ENCODE data around the gene IGFBP3. TPM values are rescaled to one million over a fixed set of nuclear protein-coding genes. Genes with fewer than 3 reads are reported as not detected.

Gene IGFBP3
- polyA plus RNA-seq, 1 donor from 2014 or later = 1.6 TPM

DNA sequence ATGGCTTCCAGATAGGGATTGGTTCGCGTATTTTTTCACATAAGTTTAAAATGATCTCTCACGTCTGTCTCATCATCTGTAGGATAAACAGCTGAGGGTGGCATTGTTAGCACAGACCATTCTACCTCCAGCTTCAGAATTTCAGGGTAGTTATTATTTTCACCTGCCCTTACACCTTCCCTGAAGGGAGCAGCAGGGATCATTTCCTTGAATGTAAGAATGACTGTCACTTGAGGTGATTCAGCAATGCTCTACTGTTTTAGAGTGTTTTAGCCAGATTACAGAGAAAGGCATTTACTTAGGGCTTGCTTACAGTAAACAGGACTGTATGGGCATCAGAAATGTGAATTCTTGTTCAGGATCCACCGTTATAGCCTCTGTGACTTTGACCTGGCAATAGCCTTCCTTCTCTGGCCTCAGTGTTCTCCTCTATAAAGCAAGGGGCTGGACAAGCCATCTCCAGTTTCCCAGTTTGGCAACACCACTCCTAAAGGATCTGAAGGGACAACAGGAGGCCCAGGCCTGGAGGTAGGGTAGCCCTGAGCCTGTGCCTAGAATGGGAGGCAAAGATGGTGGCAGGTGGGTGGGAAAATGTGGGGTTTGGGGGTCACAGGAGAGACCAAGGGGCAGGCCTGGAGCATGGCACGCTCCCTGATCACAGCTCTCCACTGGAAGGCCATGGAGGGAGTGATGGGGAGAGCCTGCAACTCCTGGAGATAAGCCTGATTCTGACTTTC, 34.0 kb downstream of the IGFBP3 start:
- Histone ChIP-seq H3K27me3 (ENCODE audit: insufficient read depth, low read depth, low read length) (peaks cover 32% of the 10 kb centered on the region), H3K9me2 (ENCODE audit: insufficient read depth, low read length) (no peaks in the 10 kb centered on the region)
- TF ChIP-seq EZH2 (IDR thresholded peaks at IDR 0.05; ENCODE audit: borderline replicate concordance, insufficient read depth, low read length, poor library complexity, severe bottlenecking) = no peak
- TF ChIP-seq MXI1 (conservative IDR thresholded peaks at IDR 0.05; ENCODE audit: poor library complexity, severe bottlenecking) = no peak
- no peak for TF ChIP-seq RAD21 (conservative IDR thresholded peaks at IDR 0.05)
- TF ChIP-seq, protein P1, sequence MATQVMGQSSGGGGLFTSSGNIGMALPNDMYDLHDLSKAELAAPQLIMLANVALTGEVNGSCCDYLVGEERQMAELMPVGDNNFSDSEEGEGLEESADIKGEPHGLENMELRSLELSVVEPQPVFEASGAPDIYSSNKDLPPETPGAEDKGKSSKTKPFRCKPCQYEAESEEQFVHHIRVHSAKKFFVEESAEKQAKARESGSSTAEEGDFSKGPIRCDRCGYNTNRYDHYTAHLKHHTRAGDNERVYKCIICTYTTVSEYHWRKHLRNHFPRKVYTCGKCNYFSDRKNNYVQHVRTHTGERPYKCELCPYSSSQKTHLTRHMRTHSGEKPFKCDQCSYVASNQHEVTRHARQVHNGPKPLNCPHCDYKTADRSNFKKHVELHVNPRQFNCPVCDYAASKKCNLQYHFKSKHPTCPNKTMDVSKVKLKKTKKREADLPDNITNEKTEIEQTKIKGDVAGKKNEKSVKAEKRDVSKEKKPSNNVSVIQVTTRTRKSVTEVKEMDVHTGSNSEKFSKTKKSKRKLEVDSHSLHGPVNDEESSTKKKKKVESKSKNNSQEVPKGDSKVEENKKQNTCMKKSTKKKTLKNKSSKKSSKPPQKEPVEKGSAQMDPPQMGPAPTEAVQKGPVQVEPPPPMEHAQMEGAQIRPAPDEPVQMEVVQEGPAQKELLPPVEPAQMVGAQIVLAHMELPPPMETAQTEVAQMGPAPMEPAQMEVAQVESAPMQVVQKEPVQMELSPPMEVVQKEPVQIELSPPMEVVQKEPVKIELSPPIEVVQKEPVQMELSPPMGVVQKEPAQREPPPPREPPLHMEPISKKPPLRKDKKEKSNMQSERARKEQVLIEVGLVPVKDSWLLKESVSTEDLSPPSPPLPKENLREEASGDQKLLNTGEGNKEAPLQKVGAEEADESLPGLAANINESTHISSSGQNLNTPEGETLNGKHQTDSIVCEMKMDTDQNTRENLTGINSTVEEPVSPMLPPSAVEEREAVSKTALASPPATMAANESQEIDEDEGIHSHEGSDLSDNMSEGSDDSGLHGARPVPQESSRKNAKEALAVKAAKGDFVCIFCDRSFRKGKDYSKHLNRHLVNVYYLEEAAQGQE (IDR thresholded peaks at IDR 0.05; ENCODE audit: borderline replicate concordance) = no peak
- TF ChIP-seq TAF1 (IDR thresholded peaks at IDR 0.05; ENCODE audit: low read depth) = no peak

DNA sequence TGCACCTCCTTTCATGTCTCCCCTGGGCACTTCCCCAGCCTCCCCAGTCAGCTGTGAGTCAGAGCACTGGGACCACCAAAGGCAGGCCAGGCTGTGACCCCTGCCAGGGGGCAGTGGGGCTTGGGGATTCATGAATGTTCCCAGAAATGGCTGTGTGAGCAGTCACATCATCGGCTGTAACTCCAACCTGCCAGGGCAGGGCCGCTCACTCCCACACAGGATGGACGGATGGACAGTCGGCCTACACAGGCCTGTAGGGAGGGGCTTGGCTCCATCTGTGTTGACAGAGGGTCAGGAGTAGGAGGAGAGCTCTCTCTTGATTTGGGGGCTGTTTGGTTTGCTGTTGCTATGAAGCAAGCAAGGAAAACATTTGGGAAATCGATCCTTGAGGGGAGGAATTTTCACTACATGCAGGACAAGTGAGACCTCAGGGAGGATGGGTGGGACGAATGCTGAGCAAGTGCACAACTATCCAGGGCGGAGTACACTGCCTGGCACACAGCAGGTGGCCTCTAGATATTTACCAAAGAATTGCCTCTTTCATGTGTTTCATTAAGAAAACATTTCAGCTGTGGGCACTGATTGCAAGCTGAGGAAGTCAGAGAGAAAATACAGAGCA, 35.7 kb downstream of the IGFBP3 start:
- no peaks in the 10 kb centered on the region for H3K36me3 ChIP-seq (ENCODE audit: insufficient read depth, low read length)
- no peak for TF ChIP-seq RAD21 (conservative IDR thresholded peaks at IDR 0.05)
- TF ChIP-seq TAF1 (IDR thresholded peaks at IDR 0.05; ENCODE audit: low read depth) = no peak
- TF ChIP-seq, protein P1 (IDR thresholded peaks at IDR 0.05; ENCODE audit: borderline replicate concordance) = no peak
- TF ChIP-seq SMC3 (conservative IDR thresholded peaks at IDR 0.05; ENCODE audit: poor library complexity) = no peak
- TF ChIP-seq MXI1 (conservative IDR thresholded peaks at IDR 0.05; ENCODE audit: poor library complexity, severe bottlenecking) = no peak
- TF ChIP-seq, protein P2, sequence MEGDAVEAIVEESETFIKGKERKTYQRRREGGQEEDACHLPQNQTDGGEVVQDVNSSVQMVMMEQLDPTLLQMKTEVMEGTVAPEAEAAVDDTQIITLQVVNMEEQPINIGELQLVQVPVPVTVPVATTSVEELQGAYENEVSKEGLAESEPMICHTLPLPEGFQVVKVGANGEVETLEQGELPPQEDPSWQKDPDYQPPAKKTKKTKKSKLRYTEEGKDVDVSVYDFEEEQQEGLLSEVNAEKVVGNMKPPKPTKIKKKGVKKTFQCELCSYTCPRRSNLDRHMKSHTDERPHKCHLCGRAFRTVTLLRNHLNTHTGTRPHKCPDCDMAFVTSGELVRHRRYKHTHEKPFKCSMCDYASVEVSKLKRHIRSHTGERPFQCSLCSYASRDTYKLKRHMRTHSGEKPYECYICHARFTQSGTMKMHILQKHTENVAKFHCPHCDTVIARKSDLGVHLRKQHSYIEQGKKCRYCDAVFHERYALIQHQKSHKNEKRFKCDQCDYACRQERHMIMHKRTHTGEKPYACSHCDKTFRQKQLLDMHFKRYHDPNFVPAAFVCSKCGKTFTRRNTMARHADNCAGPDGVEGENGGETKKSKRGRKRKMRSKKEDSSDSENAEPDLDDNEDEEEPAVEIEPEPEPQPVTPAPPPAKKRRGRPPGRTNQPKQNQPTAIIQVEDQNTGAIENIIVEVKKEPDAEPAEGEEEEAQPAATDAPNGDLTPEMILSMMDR (IDR thresholded peaks at IDR 0.05; ENCODE audit: poor library complexity, severe bottlenecking) = no peak
- TF ChIP-seq EP300 (conservative IDR thresholded peaks at IDR 0.05; ENCODE audit: poor library complexity, severe bottlenecking) = no peak
- no peak for TF ChIP-seq EZH2 (IDR thresholded peaks at IDR 0.05; ENCODE audit: borderline replicate concordance, insufficient read depth, low read length, poor library complexity, severe bottlenecking)
- no peak for TF ChIP-seq POLR2AphosphoS5 (IDR thresholded peaks at IDR 0.05)
- H3K27me3 ChIP-seq (ENCODE audit: insufficient read depth, low read depth, low read length) = peaks cover 32% of the 10 kb centered on the region

More for the DNA sequence above, 34.0 kb downstream of the IGFBP3 start:
- H3F3A ChIP-seq (ENCODE audit: insufficient read depth, low read length, poor library complexity, severe bottlenecking) = no peaks in the 10 kb centered on the region
- H3K27ac ChIP-seq (ENCODE audit: low read length) = no peak overlapping the region
- no peaks in the 10 kb centered on the region for H3K9me3 ChIP-seq (ENCODE audit: low read length)
- no peaks in the 10 kb centered on the region for H3K79me2 ChIP-seq (replicated peaks; ENCODE audit: insufficient read depth, low read length)
- H2AFZ ChIP-seq (ENCODE audit: low read depth, low read length) = no peak overlapping the region
- no peaks in the 10 kb centered on the region for H3K36me3 ChIP-seq (ENCODE audit: insufficient read depth, low read length)
- H4K20me1 ChIP-seq (ENCODE audit: insufficient read depth) = no peaks in the 10 kb centered on the region
- H3K4me2 ChIP-seq (ENCODE audit: low read length) = no peak overlapping the region
- no peak overlapping the region for H3K9ac ChIP-seq (ENCODE audit: low read length)
- H3K4me3 ChIP-seq (ENCODE audit: low read length) = no peak overlapping the region

More for the DNA sequence above, 35.7 kb downstream of the IGFBP3 start:
- H3K4me3 ChIP-seq (ENCODE audit: low read length) = no peak overlapping the region
- no peak overlapping the region for H3K4me2 ChIP-seq (ENCODE audit: low read length)
- no peaks in the 10 kb centered on the region for H3F3A ChIP-seq (ENCODE audit: insufficient read depth, low read length, poor library complexity, severe bottlenecking)
- no peaks in the 10 kb centered on the region for H3K79me2 ChIP-seq (replicated peaks; ENCODE audit: insufficient read depth, low read length)
- H3K9me2 ChIP-seq (ENCODE audit: insufficient read depth, low read length) = no peaks in the 10 kb centered on the region
- no peak overlapping the region for H2AFZ ChIP-seq (ENCODE audit: low read depth, low read length)
- no peak overlapping the region for H3K9ac ChIP-seq (ENCODE audit: low read length)
- H3K9me3 ChIP-seq (ENCODE audit: low read length) = no peaks in the 10 kb centered on the region
- no peaks in the 10 kb centered on the region for H4K20me1 ChIP-seq (ENCODE audit: insufficient read depth)
- no peak overlapping the region for H3K27ac ChIP-seq (ENCODE audit: low read length)
